ENCODE results near the gene FAM110C. TPM values are rescaled to one million over a fixed set of nuclear protein-coding genes. Genes with fewer than 3 reads are reported as not detected.
"Not testable (repeated sequence)": the region's sequence is repeated elsewhere in the genome, so short reads cannot be mapped to it uniquely, and the experiment has no call there.

Gene FAM110C
- total and polyA plus RNA-seq, 2 donors: 0.05 to 7.3 TPM

- no peak for DNase-seq (ENCODE audit: low read depth in 6 of 9, low spot score in 9 of 9)
- H3K4me1 ChIP-seq (ENCODE audit: control insufficient read depth in 2 of 2, insufficient read depth in 2 of 2, low read length in 2 of 2): no peaks in the 10 kb centered on the region
- 77% methylated on average over 12 of the region's 12 CpGs for WGBS
- no peaks in the 10 kb centered on the region for H3K27me3 ChIP-seq (ENCODE audit: control insufficient read depth in 2 of 2, insufficient read depth in 1 of 2, low read length in 1 of 2)
- H3K9me3 ChIP-seq (ENCODE audit: control insufficient read depth in 2 of 2, insufficient read depth in 1 of 2, low read length in 1 of 2): no peaks in the 10 kb centered on the region
- H3K4me3 ChIP-seq (ENCODE audit: low read length in 2 of 2): no peak overlapping the region
- H3K27ac ChIP-seq (ENCODE audit: low read depth in 1 of 2, low read length in 1 of 2): no peak overlapping the region
- no peaks in the 10 kb centered on the region for H3K36me3 ChIP-seq (ENCODE audit: control insufficient read depth in 2 of 2, insufficient read depth in 2 of 2, low read length in 1 of 2)
Measured at GRCh38 chr2:69366-70344, 23.4 kb upstream of the FAM110C start.

GRCh38 chr2:68637-69036 is 22.3 kb upstream of the FAM110C start:
- not testable (repeated sequence) for H3K27ac ChIP-seq (ENCODE audit: low read depth in 1 of 2, low read length in 1 of 2); H3K9me3 ChIP-seq (ENCODE audit: control insufficient read depth in 2 of 2, insufficient read depth in 1 of 2, low read length in 1 of 2); H3K4me1 ChIP-seq (ENCODE audit: control insufficient read depth in 2 of 2, insufficient read depth in 2 of 2, low read length in 2 of 2); H3K36me3 ChIP-seq (ENCODE audit: control insufficient read depth in 2 of 2, insufficient read depth in 2 of 2, low read length in 1 of 2); H3K27me3 ChIP-seq (ENCODE audit: control insufficient read depth in 2 of 2, insufficient read depth in 1 of 2, low read length in 1 of 2); H3K4me3 ChIP-seq (ENCODE audit: low read length in 2 of 2); DNase-seq (ENCODE audit: low read depth in 6 of 9, low spot score in 9 of 9)
- 83% methylated on average over 5 of the region's 5 CpGs for WGBS

GRCh38 chr2:66853-67252 is 20.5 kb upstream of the FAM110C start:
- WGBS: 94% methylated on average over 17 of the region's 17 CpGs
- Histone ChIP-seq H3K36me3 (ENCODE audit: control insufficient read depth in 2 of 2, insufficient read depth in 2 of 2, low read length in 1 of 2) (no peaks in the 10 kb centered on the region), H3K9me3 (ENCODE audit: control insufficient read depth in 2 of 2, insufficient read depth in 1 of 2, low read length in 1 of 2) (no peaks in the 10 kb centered on the region), H3K4me1 (ENCODE audit: control insufficient read depth in 2 of 2, insufficient read depth in 2 of 2, low read length in 2 of 2) (no peaks in the 10 kb centered on the region), H3K27ac (ENCODE audit: low read depth in 1 of 2, low read length in 1 of 2) (no peak overlapping the region), H3K4me3 (ENCODE audit: low read length in 2 of 2) (no peak overlapping the region), H3K27me3 (ENCODE audit: control insufficient read depth in 2 of 2, insufficient read depth in 1 of 2, low read length in 1 of 2) (no peaks in the 10 kb centered on the region)
- no peak for DNase-seq (ENCODE audit: low read depth in 6 of 9, low spot score in 9 of 9)

- H3K27me3 ChIP-seq (ENCODE audit: control insufficient read depth in 2 of 2, insufficient read depth in 1 of 2, low read length in 1 of 2): no peaks in the 10 kb centered on the region
- 72% methylated on average over 4 of the region's 4 CpGs for WGBS
- H3K4me1 ChIP-seq (ENCODE audit: control insufficient read depth in 2 of 2, insufficient read depth in 2 of 2, low read length in 2 of 2): no peaks in the 10 kb centered on the region
- H3K36me3 ChIP-seq (ENCODE audit: control insufficient read depth in 2 of 2, insufficient read depth in 2 of 2, low read length in 1 of 2): no peaks in the 10 kb centered on the region
- DNase-seq (ENCODE audit: low read depth in 6 of 9, low spot score in 9 of 9): no peak
- H3K27ac ChIP-seq (ENCODE audit: low read depth in 1 of 2, low read length in 1 of 2): no peak overlapping the region
- H3K9me3 ChIP-seq (ENCODE audit: control insufficient read depth in 2 of 2, insufficient read depth in 1 of 2, low read length in 1 of 2): no peaks in the 10 kb centered on the region
- no peak overlapping the region for H3K4me3 ChIP-seq (ENCODE audit: low read length in 2 of 2)
Measured at GRCh38 chr2:65121-65520, 18.8 kb upstream of the FAM110C start.

- H3K4me1 ChIP-seq (ENCODE audit: control insufficient read depth in 2 of 2, insufficient read depth in 2 of 2, low read length in 2 of 2): no peaks in the 10 kb centered on the region
- WGBS: 96% methylated on average over 4 of the region's 4 CpGs
- H3K27ac ChIP-seq (ENCODE audit: low read depth in 1 of 2, low read length in 1 of 2): no peak overlapping the region
- H3K9me3 ChIP-seq (ENCODE audit: control insufficient read depth in 2 of 2, insufficient read depth in 1 of 2, low read length in 1 of 2): peaks cover 4 to 25% of the 10 kb centered on the region in 2 donors
- H3K4me3 ChIP-seq (ENCODE audit: low read length in 2 of 2): no peak overlapping the region
- no peaks in the 10 kb centered on the region for H3K27me3 ChIP-seq (ENCODE audit: control insufficient read depth in 2 of 2, insufficient read depth in 1 of 2, low read length in 1 of 2)
- DNase-seq (ENCODE audit: low read depth in 6 of 9, low spot score in 9 of 9): no peak
- H3K36me3 ChIP-seq (ENCODE audit: control insufficient read depth in 2 of 2, insufficient read depth in 2 of 2, low read length in 1 of 2): no peaks in the 10 kb centered on the region
Measured at GRCh38 chr2:55587-56448, 9.5 kb upstream of the FAM110C start.

GRCh38 chr2:51613-52012 is 5.3 kb upstream of the FAM110C start:
- Histone ChIP-seq H3K4me1 (ENCODE audit: control insufficient read depth in 2 of 2, insufficient read depth in 2 of 2, low read length in 2 of 2) (peaks cover 0 to 2% of the 10 kb centered on the region in 2 donors), H3K9me3 (ENCODE audit: control insufficient read depth in 2 of 2, insufficient read depth in 1 of 2, low read length in 1 of 2) (peaks cover 0 to 5% of the 10 kb centered on the region in 2 donors), H3K27ac (ENCODE audit: low read depth in 1 of 2, low read length in 1 of 2) (no peak overlapping the region), H3K4me3 (ENCODE audit: low read length in 2 of 2) (no peak overlapping the region), H3K36me3 (ENCODE audit: control insufficient read depth in 2 of 2, insufficient read depth in 2 of 2, low read length in 1 of 2) (no peaks in the 10 kb centered on the region), H3K27me3 (ENCODE audit: control insufficient read depth in 2 of 2, insufficient read depth in 1 of 2, low read length in 1 of 2) (peaks cover 8 to 13% of the 10 kb centered on the region in 2 donors)
- no peak for DNase-seq (ENCODE audit: low read depth in 6 of 9, low spot score in 9 of 9)
- 85% methylated on average over 2 of the region's 2 CpGs for WGBS

GRCh38 chr2:47737-48136 is 1.4 kb upstream of the FAM110C start:
- no peak overlapping the region for H3K4me3 ChIP-seq (ENCODE audit: low read length in 2 of 2)
- 59% methylated on average over 3 of the region's 3 CpGs for WGBS
- no peaks in the 10 kb centered on the region for H3K9me3 ChIP-seq (ENCODE audit: control insufficient read depth in 2 of 2, insufficient read depth in 1 of 2, low read length in 1 of 2)

GRCh38 chr2:47346-47725 is 1.0 kb upstream of the FAM110C start:
- peaks cover 23 to 40% of the 10 kb centered on the region in 2 donors for H3K27me3 ChIP-seq (ENCODE audit: control insufficient read depth in 2 of 2, insufficient read depth in 1 of 2, low read length in 1 of 2)
- DNase-seq (ENCODE audit: low read depth in 6 of 9, low spot score in 9 of 9): no peak

More at GRCh38 chr2:47737-48136, 1.4 kb upstream of the FAM110C start:
- H3K4me1 ChIP-seq (ENCODE audit: control insufficient read depth in 2 of 2, insufficient read depth in 2 of 2, low read length in 2 of 2): peaks cover 0 to 8% of the 10 kb centered on the region in 2 donors
- DNase-seq (ENCODE audit: low read depth in 6 of 9, low spot score in 9 of 9): no peak
- no peak overlapping the region for H3K27ac ChIP-seq (ENCODE audit: low read depth in 1 of 2, low read length in 1 of 2)
- H3K27me3 ChIP-seq (ENCODE audit: control insufficient read depth in 2 of 2, insufficient read depth in 1 of 2, low read length in 1 of 2): peaks cover 23 to 40% of the 10 kb centered on the region in 2 donors
- H3K36me3 ChIP-seq (ENCODE audit: control insufficient read depth in 2 of 2, insufficient read depth in 2 of 2, low read length in 1 of 2): no peaks in the 10 kb centered on the region

GRCh38 chr2:46131-46470 is 204 bp downstream of the FAM110C start:
- H3K27ac ChIP-seq (ENCODE audit: low read depth in 1 of 2, low read length in 1 of 2): peak overlapping the region in 1 of 2 donors; percentile 31
- no peak for DNase-seq (ENCODE audit: low read depth in 6 of 9, low spot score in 9 of 9)
- WGBS: 3% methylated on average over 52 of the region's 52 CpGs
- no peaks in the 10 kb centered on the region for H3K9me3 ChIP-seq (ENCODE audit: control insufficient read depth in 2 of 2, insufficient read depth in 1 of 2, low read length in 1 of 2)
- no peaks in the 10 kb centered on the region for H3K36me3 ChIP-seq (ENCODE audit: control insufficient read depth in 2 of 2, insufficient read depth in 2 of 2, low read length in 1 of 2)
- H3K27me3 ChIP-seq (ENCODE audit: control insufficient read depth in 2 of 2, insufficient read depth in 1 of 2, low read length in 1 of 2): peaks cover 26 to 40% of the 10 kb centered on the region in 2 donors
- H3K4me3 ChIP-seq (ENCODE audit: low read length in 2 of 2): peak overlapping the region in 1 of 2 donors; percentile 76
- peaks cover 0 to 8% of the 10 kb centered on the region in 2 donors for H3K4me1 ChIP-seq (ENCODE audit: control insufficient read depth in 2 of 2, insufficient read depth in 2 of 2, low read length in 2 of 2)

More at GRCh38 chr2:47346-47725, 1.0 kb upstream of the FAM110C start:
- no peaks in the 10 kb centered on the region for H3K9me3 ChIP-seq (ENCODE audit: control insufficient read depth in 2 of 2, insufficient read depth in 1 of 2, low read length in 1 of 2)
- WGBS: 36% methylated on average over 14 of the region's 14 CpGs
- no peaks in the 10 kb centered on the region for H3K36me3 ChIP-seq (ENCODE audit: control insufficient read depth in 2 of 2, insufficient read depth in 2 of 2, low read length in 1 of 2)
- peak overlapping the region in 1 of 2 donors; percentile 84 for H3K27ac ChIP-seq (ENCODE audit: low read depth in 1 of 2, low read length in 1 of 2)
- peak overlapping the region in 1 of 2 donors; percentile 76 for H3K4me3 ChIP-seq (ENCODE audit: low read length in 2 of 2)
- peaks cover 0 to 8% of the 10 kb centered on the region in 2 donors for H3K4me1 ChIP-seq (ENCODE audit: control insufficient read depth in 2 of 2, insufficient read depth in 2 of 2, low read length in 2 of 2)
